SK-N-SH (cell line): ENCODE results near the gene TTC38.

Experiments
- CTCF ChIP-seq: fragments of 200-600 bp; sonication (generic); IDR thresholded peaks from 2 replicates; pipeline ENCODE4 v1.6.1; 2017; ENCODE audit warnings: antibody characterized with exemption, mild to moderate bottlenecking, moderate library complexity
- FOSL2 ChIP-seq: IDR thresholded peaks from 2 replicates; pipeline ENCODE4 v1.4.0; 2012; ENCODE audit warnings: low read depth, mild to moderate bottlenecking, moderate library complexity, borderline replicate concordance
- FOXM1 ChIP-seq: IDR thresholded peaks from 2 replicates; pipeline ENCODE4 v1.4.0; 2012; ENCODE audit warnings: low read depth, mild to moderate bottlenecking
- GABPA ChIP-seq: IDR thresholded peaks from 2 replicates; pipeline ENCODE4 v1.4.0; 2012; ENCODE audit warnings: low read depth, mild to moderate bottlenecking
- JUND ChIP-seq: IDR thresholded peaks from 2 replicates; pipeline ENCODE4 v1.4.0; 2012
- RFX5 ChIP-seq: IDR thresholded peaks from 2 replicates; pipeline ENCODE4 v1.6.1; 2012; ENCODE audit warnings: mild to moderate bottlenecking, improper control_type of control experiment, low read length

DNA sequence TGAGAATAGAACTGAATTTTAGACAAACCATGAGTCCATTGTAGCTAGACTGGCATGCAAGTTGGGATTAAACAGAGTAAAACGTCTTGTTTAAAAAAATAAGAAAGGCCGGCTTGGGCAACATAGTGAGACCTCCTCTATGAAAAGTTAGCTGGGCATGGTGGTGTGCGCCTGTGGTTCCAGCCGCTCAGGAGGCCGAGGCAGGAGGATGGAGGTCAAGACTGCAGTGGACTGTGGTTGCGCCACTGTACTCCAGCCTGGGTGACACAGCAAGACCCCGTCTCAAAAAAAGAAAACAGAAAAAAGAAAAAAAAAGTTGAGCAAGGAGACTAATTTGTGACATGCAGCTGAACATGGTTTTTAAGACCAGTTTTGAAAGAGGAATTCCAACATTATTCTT is 41.2 kb upstream of the TTC38 start:
- no peak for TF ChIP-seq RFX5
- TF ChIP-seq FOSL2, result no peak
- TF ChIP-seq CTCF, result no peak
- no peak for TF ChIP-seq GABPA
- TF ChIP-seq JUND, result no peak
- no peak for TF ChIP-seq FOXM1
